Pancreas (tissue), 10 donors: Measurements from ENCODE around the gene POLK. TPM values are rescaled to one million over a fixed set of nuclear protein-coding genes. Genes with fewer than 3 reads are reported as not detected.
"Not testable (repeated sequence)": the region's sequence is repeated elsewhere in the genome, so short reads cannot be mapped to it uniquely, and the experiment has no call there.

ENCODE experiments used
- ATAC-seq, 4 donors: fragments of 200-7000 bp; cut with Tn5 transposase; one replicate each; pipeline versions ENCODE4 v1.8.0 to v1.9.1; 2020; ENCODE audit warnings: mild to moderate bottlenecking in 4 of 4, moderate library complexity in 4 of 4
- DNase-seq, 6 donors: peaks; one replicate each; pipeline ENCODE4 v3.0.0-alpha.2; 2020
- FAIRE-seq: peaks from 2 replicates; lab custom pipeline; 2012; peaks lifted over from hg19 to GRCh38; lab: Jason Lieb, UNC
- H3K27ac ChIP-seq, 4 donors: fragments of 200-600 bp; sonication (generic); 1 replicate in 3 of 4; 2 replicates in 1 of 4; pipeline versions ENCODE4 v1.5.0 to v1.8.0; 2020
- H3K27me3 ChIP-seq, 4 donors: fragments of 200-600 bp; one replicate each; pipeline ENCODE4 v1.8.0; 2021
- H3K36me3 ChIP-seq, 3 donors: fragments of 200-600 bp; sonication (generic) in 1 of 3; one replicate each; pipeline versions ENCODE4 v1.5.0 to v1.8.0; 2020 to 2021
- H3K4me1 ChIP-seq, 3 donors: fragments of 200-600 bp; one replicate each; pipeline ENCODE4 v1.8.0; 2021
- H3K4me3 ChIP-seq, 4 donors: fragments of 200-600 bp; sonication (generic) in 2 of 4; one replicate each; pipeline versions ENCODE4 v1.5.0 to v1.8.0; 2020 to 2021
- H3K9me3 ChIP-seq, 4 donors: fragments of 200-600 bp; one replicate each; pipeline ENCODE4 v1.8.0; 2021
- WGBS, 2 donors: extraction: QIAGEN DNeasy Blood & Tissue Kit; methylation state at CpG; one replicate each; pipeline ENCODE4 v1.1.7; 2013; 5-methylcytosine and 5-hydroxymethylcytosine counted together
- intact Hi-C, 3 donors: fragments of 100-400 bp; cut with DNase I; formaldehyde crosslinking; loops; one replicate each; pipeline versions ENCODE4 v1.11.1 to v1.14.2; 2022
- polyA plus RNA-seq, 2 donors: library from polyadenylated mRNA; stranded (reverse); fragments of 200-250 nt; gene quantifications; one replicate each; pipeline ENCODE4 v1.2.3, GENCODE V29; 2013
- total RNA-seq, 6 donors: library from RNA; stranded (reverse); fragmentation: NEBNext Ultra II Directional in 4 of 6; extraction: Animal tissue kit (Norgen Biotek cat#: 25700) in 4 of 6; gene quantifications; one replicate each; pipeline versions ENCODE4 v1.2.1 to v1.2.4, GENCODE V29; 2021 to 2023
- TF ChIP-seq, protein P1 (sequence below), 4 donors: fragments of 200-600 bp; sonication (generic) in 3 of 4; IDR thresholded peaks; one replicate each; pipeline versions ENCODE4 v1.5.0 to v1.8.0; 2021; ENCODE audit warnings: antibody characterized with exemption in 4 of 4
- donor health status: healthy with polysubstance abuse.
- donor health status: DM: no; HTN: no; CAD: no; lungs with moderate emphysema.
- donor health status: DM: no; HTN: no; CAD: no.
- donor health status: control.
- donor health status: control.
- donor health status: Bipolar disorder and iron deficiency.
- donor health status: DM: yes; HTN: yes; CAD: no.
- donor health status: DM: no; HTN: no; CAD: no.
- donor health status: DM: no; HTN: no; CAD: no.
- donor health status: DM: yes; HTN: yes; CAD: no.

POLK gene
- total and polyA plus RNA-seq, 8 donors, result 3.9 to 18.5 (median 11.3) TPM

DNA sequence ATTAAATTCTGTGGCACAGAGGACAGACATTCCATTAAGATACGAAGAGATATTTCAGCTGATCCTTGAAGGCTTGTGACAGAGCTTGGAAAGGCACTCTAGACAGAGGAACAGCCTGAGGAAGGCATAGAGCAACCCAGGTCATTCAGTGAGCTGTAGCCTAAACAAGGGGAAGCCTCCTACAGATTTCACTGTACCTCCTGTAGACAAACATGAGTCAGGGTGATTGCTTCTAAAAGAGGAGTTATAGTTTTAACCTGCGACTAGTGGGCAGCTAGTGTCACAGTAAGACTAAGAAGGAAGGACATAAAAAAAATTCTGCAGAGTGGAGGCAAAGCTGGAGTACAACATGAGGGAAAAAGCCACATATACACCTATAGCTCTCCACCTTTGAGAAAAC lies 56.0 kb downstream of the POLK start:
- H3K36me3 ChIP-seq, result no peaks in the 10 kb centered on the region
- H3K27ac ChIP-seq, result no peak overlapping the region
- H3K4me3 ChIP-seq, result no peak overlapping the region
- H3K27me3 ChIP-seq, result no peaks in the 10 kb centered on the region
- WGBS, 2 donors, result 83 to 91% methylated on average over 2 of the region's 2 CpGs
- no peak for FAIRE-seq
- no peaks in the 10 kb centered on the region for H3K9me3 ChIP-seq
- DNase-seq, result no peak
- intact Hi-C loops, result no loop called here
- H3K4me1 ChIP-seq, result peaks cover 0 to 5% (median 0%) of the 10 kb centered on the region in 3 donors
- peak in 2 of 4 donors; percentile 41 to 52 for ATAC-seq
- TF ChIP-seq, protein P1, sequence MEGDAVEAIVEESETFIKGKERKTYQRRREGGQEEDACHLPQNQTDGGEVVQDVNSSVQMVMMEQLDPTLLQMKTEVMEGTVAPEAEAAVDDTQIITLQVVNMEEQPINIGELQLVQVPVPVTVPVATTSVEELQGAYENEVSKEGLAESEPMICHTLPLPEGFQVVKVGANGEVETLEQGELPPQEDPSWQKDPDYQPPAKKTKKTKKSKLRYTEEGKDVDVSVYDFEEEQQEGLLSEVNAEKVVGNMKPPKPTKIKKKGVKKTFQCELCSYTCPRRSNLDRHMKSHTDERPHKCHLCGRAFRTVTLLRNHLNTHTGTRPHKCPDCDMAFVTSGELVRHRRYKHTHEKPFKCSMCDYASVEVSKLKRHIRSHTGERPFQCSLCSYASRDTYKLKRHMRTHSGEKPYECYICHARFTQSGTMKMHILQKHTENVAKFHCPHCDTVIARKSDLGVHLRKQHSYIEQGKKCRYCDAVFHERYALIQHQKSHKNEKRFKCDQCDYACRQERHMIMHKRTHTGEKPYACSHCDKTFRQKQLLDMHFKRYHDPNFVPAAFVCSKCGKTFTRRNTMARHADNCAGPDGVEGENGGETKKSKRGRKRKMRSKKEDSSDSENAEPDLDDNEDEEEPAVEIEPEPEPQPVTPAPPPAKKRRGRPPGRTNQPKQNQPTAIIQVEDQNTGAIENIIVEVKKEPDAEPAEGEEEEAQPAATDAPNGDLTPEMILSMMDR (IDR thresholded peaks at IDR 0.05), result no peak

DNA sequence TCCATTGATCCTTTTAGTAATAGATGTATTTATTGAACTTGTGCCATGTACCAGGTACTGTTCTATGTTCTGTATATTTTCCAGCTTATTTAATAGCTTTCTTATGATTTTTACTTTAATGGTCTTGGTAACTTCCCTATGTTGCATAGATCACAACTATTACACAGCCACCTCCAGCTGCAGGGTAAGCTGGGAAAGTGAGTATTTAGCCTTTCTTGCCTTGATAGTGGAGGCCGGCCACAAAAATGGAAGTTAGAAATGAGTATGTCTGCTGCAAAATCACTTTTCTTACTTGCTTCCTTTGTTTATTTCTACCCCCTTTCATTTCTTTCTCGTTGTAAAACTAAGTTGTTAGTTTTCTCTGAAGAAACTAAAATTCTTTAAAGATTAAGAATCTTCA lies 56.5 kb downstream of the POLK start:
- Histone ChIP-seq H3K27ac (no peak overlapping the region), H3K4me1 (peaks cover 0 to 5% (median 0%) of the 10 kb centered on the region in 3 donors), H3K36me3 (no peaks in the 10 kb centered on the region), H3K9me3 (no peaks in the 10 kb centered on the region), H3K4me3 (no peak overlapping the region), H3K27me3 (no peaks in the 10 kb centered on the region)
- WGBS, 2 donors, result 87 to 95% methylated on average over 2 of the region's 2 CpGs
- intact Hi-C loops, result no loop called here
- no peak for FAIRE-seq
- no peak for ATAC-seq
- DNase-seq, result no peak
- TF ChIP-seq, protein P1 (IDR thresholded peaks at IDR 0.05), result no peak

DNA sequence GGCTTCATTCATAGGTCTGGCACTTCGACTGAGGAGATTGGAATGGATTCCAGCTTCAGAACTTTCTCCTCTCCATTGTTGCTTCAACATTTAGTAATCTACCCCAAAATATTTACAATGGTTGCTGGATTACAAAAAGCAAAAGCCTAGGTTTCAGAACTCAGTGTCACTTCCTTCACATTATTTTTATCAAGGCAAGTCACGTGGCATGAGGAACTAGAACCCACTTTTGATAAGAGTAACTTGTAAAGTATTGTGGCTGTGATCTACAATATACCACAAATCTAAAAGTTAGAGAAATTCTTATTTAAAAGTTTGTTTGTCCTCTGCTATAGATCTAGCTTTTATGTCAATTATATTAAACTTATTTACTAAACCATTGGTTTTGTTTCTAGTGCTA lies 59.9 kb downstream of the POLK start:
- Histone ChIP-seq H3K4me1 (peaks cover 0 to 5% (median 0%) of the 10 kb centered on the region in 3 donors), H3K27me3 (no peaks in the 10 kb centered on the region), H3K36me3 (peaks cover 0 to under 1% (median 0%) of the 10 kb centered on the region in 3 donors), H3K4me3 (no peak overlapping the region), H3K9me3 (no peaks in the 10 kb centered on the region), H3K27ac (no peak overlapping the region)
- TF ChIP-seq, protein P1 (IDR thresholded peaks at IDR 0.05), result no peak
- intact Hi-C loops, result no loop called here
- ATAC-seq, result no peak
- WGBS, 2 donors, result 69 to 75% methylated on average over 2 of the region's 2 CpGs
- no peak for FAIRE-seq
- DNase-seq, result no peak

DNA sequence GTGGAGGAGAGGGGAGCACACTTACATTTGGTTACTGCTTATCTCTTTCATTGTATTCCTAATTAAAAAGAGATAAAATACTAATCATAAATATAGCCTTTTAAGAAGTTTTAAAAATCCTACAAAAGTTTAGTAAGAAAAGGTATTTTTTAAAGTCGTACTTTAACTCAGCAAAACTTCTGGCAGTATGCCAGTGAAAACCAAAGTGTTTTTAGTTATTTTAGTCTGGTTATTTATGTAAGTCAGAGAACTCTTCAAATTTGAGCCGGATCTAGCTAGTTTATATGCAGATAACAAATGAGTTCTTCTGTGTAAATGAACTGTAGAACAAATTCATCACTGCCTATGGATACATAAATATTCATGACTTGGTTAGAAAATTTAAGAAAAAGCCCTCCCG lies 63.1 kb downstream of the POLK start:
- H3K4me1 ChIP-seq, result no peaks in the 10 kb centered on the region
- ATAC-seq (no peak), FAIRE-seq (peak; percentile 73), DNase-seq (no peak)
- H3K27me3 ChIP-seq, result no peaks in the 10 kb centered on the region
- no peak overlapping the region for H3K4me3 ChIP-seq
- TF ChIP-seq, protein P1 (IDR thresholded peaks at IDR 0.05), result no peak
- no peak overlapping the region for H3K27ac ChIP-seq
- intact Hi-C loops, result no loop called here
- 74 to 75% methylated on average over 3 of the region's 3 CpGs for WGBS, 2 donors
- H3K9me3 ChIP-seq, result no peaks in the 10 kb centered on the region
- H3K36me3 ChIP-seq, result peaks cover 0 to 12% (median 7%) of the 10 kb centered on the region in 3 donors

DNA sequence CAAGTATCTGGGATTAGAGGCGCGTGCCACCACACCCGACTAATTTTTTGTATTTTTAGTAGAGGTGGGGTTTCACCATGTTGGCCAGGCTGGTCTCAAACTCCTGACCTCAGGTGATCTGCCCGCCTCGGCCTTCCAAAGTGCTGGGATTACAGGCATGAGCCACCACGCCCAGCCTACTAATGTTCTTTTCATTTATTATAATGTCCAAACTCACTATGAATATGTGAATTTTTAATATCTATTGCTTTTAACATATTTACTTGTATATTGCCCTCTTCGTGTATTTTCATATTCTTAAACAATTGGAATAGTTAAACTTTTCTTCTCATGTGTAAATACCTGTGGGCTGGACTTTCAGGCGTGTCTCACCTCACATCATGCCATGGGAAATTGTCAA lies 66.6 kb downstream of the POLK start:
- FAIRE-seq, H3K27me3 ChIP-seq, H3K4me1 ChIP-seq, intact Hi-C loops, H3K4me3 ChIP-seq, H3K27ac ChIP-seq, H3K9me3 ChIP-seq, DNase-seq, ATAC-seq: not testable (repeated sequence)
- WGBS, 2 donors, result 91 to 92% methylated on average over 8 of the region's 8 CpGs
- peaks cover 0 to 12% (median 7%) of the 10 kb centered on the region in 3 donors for H3K36me3 ChIP-seq
